Measurements from ENCODE around the gene SLC33A1. TPM values are rescaled to one million over a fixed set of nuclear protein-coding genes. Genes with fewer than 3 reads are reported as not detected.

The SLC33A1 gene
- total and polyA plus RNA-seq, 2 of the 8 experiments (the other 6 are each of a cell fraction or from before 2014, with no cell fraction given), result 15.6 to 24.2 TPM

DNA sequence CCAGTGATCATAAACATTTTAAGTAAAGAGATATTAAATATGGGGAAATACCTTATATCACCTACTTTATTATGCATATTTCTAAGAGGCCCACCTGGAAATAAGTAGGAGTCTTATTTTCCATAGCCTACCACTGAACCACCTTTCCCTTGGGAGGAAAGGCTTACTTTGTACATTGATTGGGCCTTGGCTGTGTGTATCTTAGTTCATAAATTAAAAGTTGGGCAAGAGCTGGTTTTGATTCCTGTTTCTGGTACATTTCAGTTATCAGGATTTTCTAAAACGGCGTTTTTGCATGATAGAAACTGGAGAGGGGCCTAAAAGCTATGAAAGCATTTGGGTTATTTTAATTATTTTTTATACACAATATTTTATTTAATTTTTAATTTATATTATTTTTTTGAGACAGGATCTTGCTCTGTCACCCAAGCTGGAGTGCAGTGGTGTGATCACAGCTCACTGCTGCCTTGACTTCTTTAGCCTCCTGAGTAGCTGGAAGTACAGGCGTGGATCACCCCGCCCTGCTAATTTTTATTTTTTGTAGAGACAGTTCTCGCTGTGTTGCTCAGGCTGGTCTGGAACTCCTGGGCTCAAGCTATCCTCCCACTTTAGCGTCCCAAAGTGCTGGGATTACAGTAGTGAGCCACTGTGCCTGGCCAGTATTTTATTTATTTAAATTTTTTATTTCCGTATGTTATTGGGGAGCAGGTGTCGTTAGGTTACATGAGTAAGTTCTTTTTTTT lies 18.8 kb upstream of the SLC33A1 start (continued):
- TF ChIP-seq, protein P1, sequence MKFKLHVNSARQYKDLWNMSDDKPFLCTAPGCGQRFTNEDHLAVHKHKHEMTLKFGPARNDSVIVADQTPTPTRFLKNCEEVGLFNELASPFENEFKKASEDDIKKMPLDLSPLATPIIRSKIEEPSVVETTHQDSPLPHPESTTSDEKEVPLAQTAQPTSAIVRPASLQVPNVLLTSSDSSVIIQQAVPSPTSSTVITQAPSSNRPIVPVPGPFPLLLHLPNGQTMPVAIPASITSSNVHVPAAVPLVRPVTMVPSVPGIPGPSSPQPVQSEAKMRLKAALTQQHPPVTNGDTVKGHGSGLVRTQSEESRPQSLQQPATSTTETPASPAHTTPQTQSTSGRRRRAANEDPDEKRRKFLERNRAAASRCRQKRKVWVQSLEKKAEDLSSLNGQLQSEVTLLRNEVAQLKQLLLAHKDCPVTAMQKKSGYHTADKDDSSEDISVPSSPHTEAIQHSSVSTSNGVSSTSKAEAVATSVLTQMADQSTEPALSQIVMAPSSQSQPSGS (IDR thresholded peaks at IDR 0.05; ENCODE audit: low read length), result no peak
- TF ChIP-seq TAF7 (optimal IDR thresholded peaks at IDR 0.05; ENCODE audit: borderline replicate concordance, low read depth, low read length) (no peak), JUN (IDR thresholded peaks at IDR 0.05; ENCODE audit: low read depth, low read length) (no peak), PHF8 (conservative IDR thresholded peaks at IDR 0.05; ENCODE audit: low read depth, low read length) (no peak)
